ENCODE data around the gene RAB44.

The RAB44 gene

GRCh38 chr6:36743538-36744303 lies 46.1 kb downstream of the RAB44 start:
- no peak for DNase-seq (ENCODE audit: extremely low read depth, low read depth)
- TF ChIP-seq, protein P1, sequence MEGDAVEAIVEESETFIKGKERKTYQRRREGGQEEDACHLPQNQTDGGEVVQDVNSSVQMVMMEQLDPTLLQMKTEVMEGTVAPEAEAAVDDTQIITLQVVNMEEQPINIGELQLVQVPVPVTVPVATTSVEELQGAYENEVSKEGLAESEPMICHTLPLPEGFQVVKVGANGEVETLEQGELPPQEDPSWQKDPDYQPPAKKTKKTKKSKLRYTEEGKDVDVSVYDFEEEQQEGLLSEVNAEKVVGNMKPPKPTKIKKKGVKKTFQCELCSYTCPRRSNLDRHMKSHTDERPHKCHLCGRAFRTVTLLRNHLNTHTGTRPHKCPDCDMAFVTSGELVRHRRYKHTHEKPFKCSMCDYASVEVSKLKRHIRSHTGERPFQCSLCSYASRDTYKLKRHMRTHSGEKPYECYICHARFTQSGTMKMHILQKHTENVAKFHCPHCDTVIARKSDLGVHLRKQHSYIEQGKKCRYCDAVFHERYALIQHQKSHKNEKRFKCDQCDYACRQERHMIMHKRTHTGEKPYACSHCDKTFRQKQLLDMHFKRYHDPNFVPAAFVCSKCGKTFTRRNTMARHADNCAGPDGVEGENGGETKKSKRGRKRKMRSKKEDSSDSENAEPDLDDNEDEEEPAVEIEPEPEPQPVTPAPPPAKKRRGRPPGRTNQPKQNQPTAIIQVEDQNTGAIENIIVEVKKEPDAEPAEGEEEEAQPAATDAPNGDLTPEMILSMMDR (IDR thresholded peaks at IDR 0.05; ENCODE audit: low read depth, low read length) = no peak

- DNase-seq (ENCODE audit: extremely low read depth, low read depth) = no peak
- TF ChIP-seq, protein P1 (IDR thresholded peaks at IDR 0.05; ENCODE audit: low read depth, low read length) = no peak
Measured at GRCh38 chr6:36744304-36744673, 46.7 kb downstream of the RAB44 start.

DNA sequence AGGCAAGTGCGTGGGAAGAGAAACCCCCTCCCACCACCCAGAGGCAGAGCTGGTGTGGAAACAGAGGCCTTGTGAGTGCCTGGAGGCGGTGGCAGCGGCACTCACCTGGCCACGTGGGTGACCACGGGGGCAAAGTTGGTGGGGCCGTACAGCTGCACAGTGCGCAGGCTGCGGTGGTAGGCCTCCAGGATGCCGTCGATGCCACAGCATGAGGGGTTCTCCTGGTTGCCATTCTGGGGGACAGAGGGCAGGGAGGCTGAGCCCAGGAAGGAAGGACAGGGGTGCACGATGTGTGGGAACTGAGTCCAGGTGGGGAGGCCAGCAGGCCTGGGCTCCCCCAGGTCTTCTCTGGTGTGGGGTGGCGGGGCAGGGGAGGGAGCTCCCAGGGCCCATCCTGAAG lies 47.7 kb downstream of the RAB44 start:
- TF ChIP-seq, protein P1 (IDR thresholded peaks at IDR 0.05; ENCODE audit: low read depth, low read length) = no peak

DNA sequence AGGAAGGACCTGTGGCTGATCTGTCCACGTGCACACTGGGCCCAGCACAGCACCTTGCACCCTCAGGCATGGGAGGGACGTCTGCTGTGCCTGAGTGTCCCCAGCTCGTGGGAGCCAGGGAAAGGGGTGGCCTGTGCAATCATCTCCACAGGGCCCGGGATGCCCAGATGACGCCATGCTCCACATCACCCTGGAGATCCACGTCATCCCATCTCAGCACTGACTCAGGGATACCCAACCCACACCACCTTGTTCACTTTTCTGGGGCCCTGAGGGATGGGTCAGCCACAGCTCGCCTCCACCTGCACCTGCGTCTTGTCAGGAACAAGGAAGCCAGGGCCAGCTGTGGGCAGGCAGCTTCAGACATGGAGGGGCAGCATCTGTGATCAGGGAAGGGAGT lies 48.2 kb downstream of the RAB44 start:
- TF ChIP-seq, protein P1 (IDR thresholded peaks at IDR 0.05; ENCODE audit: low read depth, low read length) = no peak
- no peak for DNase-seq (ENCODE audit: extremely low read depth, low read depth)

More for the DNA sequence above, 47.7 kb downstream of the RAB44 start:
- no peak for DNase-seq (ENCODE audit: extremely low read depth, low read depth)

DNA sequence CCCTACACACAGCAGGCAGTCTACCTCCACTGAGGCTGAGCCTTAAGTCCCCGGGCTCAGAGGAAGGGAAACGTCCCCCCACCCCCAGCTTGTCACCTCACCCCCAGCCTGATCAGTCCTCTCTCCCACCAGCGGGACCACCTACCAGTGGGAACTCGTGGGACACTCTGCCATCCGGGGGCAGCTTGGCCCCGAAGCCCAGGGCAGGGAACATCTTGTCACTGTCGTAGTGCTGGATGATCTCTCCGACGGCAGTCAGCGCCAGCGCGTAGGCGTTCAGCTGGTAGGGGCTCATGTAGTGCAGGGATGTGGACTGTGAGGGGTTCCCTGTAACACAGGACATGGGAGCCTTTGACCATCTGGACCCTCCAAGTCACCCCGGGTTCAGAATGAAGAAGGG lies 48.6 kb downstream of the RAB44 start:
- no peak for DNase-seq (ENCODE audit: extremely low read depth, low read depth)
- TF ChIP-seq, protein P1 (IDR thresholded peaks at IDR 0.05; ENCODE audit: low read depth, low read length) = no peak

DNA sequence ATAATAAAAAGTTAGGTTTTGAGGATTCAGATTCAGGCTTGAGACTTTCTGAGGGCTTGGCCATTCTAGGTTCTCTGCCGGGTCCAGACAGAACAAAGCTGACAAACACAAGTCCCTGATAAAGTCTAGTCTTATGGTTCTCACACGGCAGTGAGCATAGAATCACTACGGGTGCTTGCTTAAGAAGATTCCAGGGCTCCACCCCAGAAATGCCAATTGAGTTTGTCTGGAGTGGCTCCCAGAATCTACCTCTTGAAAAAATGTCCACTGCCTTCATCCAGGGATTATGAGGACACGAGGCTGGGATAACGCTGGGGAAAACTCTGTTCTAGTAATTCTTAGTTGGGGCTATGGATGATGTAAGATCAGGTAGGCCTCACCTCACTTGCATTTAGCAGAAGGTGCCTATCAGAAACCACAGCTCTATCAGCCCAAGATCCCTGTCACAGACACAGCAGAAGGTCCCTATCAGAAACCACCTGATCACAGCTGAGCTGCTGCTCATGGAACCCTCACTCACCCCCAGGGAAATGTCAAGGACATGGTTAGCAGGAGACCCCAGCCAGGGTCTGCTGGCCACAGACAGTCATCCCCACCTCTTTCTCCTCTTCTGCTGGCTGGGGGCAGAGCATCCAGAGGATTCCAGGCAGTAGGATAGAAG lies 52.3 kb downstream of the RAB44 start:
- TF ChIP-seq, protein P1 (IDR thresholded peaks at IDR 0.05; ENCODE audit: low read depth, low read length) = no peak
- no peak for DNase-seq (ENCODE audit: extremely low read depth, low read depth)

GRCh38 chr6:36751091-36751490 lies 53.5 kb downstream of the RAB44 start:
- TF ChIP-seq, protein P1 (IDR thresholded peaks at IDR 0.05; ENCODE audit: low read depth, low read length) = no peak
- DNase-seq (ENCODE audit: extremely low read depth, low read depth) = no peak
